K562 (cell line): Measurements from ENCODE around the gene PPP1R13L. TPM values are rescaled to one million over a fixed set of nuclear protein-coding genes. Genes with fewer than 3 reads are reported as not detected.

Experiments used
- ADNP ChIP-seq: fragments of 200-800 bp; sonication (Bioruptor generic); IDR thresholded peaks from 2 replicates; pipeline ENCODE4 v1.6.1; 2016; ENCODE audit warnings: missing genetic modification characterization, missing compliant biosample characterization
- CTBP1 ChIP-seq: fragments of 450-650 bp; IDR thresholded peaks from 2 replicates; pipeline ENCODE4 v1.6.1; 2016; ENCODE audit warnings: borderline replicate concordance
- DPF2 ChIP-seq: fragments of 450-650 bp; IDR thresholded peaks from 2 replicates; pipeline ENCODE4 v1.6.1; 2016
- EP400 ChIP-seq: fragments of 450-650 bp; IDR thresholded peaks from 2 replicates; pipeline ENCODE4 v1.6.1; 2017; ENCODE audit warnings: antibody characterized with exemption, mild to moderate bottlenecking, moderate library complexity
- EWSR1 ChIP-seq: fragments of 450-650 bp; IDR thresholded peaks from 2 replicates; pipeline ENCODE4 v1.6.1; 2018; ENCODE audit warnings: borderline replicate concordance, mild to moderate bottlenecking, low read depth, moderate library complexity; ENCODE audit not compliant: partially characterized antibody
- FOXP1 ChIP-seq: sonication (generic); formaldehyde crosslinking; IDR thresholded peaks from 2 replicates; pipeline ENCODE4 v1.8.0; 2022; ENCODE audit warnings: mild to moderate bottlenecking, missing genetic modification reagents
- HMGN3 ChIP-seq: IDR thresholded peaks from 2 replicates; pipeline ENCODE4 v1.6.1; 2011; ENCODE audit warnings: borderline replicate concordance, low read depth, mild to moderate bottlenecking, mixed read lengths, low read length; ENCODE audit not compliant: insufficient read length; ENCODE audit errors: extremely low read depth
- MYC ChIP-seq, 2 experiments: fragments of 250-450 bp in 1 of 2; sonication (Bioruptor Pico) in 1 of 2; IDR thresholded peaks; 2 replicates each; pipeline versions ENCODE4 v1.5.1 to v1.6.1; 2012 to 2021; ENCODE audit warnings: low read depth in 2 of 2, borderline replicate concordance in 1 of 2, improper control_type of control experiment in 1 of 2, low read length in 1 of 2, mild to moderate bottlenecking in 1 of 2, moderate library complexity in 1 of 2
- NELFE ChIP-seq: IDR thresholded peaks from 2 replicates; pipeline ENCODE4 v1.6.1; 2011; ENCODE audit warnings: mild to moderate bottlenecking; ENCODE audit not compliant: insufficient read depth, insufficient read length
- POLR2AphosphoS2 ChIP-seq: IDR thresholded peaks from 2 replicates; pipeline ENCODE4 v1.6.1; 2012; ENCODE audit warnings: low read length, improper control_type of control experiment
- RFX7 ChIP-seq: fragments of 250-450 bp; sonication (Bioruptor Pico); IDR thresholded peaks from 2 replicates; pipeline ENCODE4 v1.5.1; 2021; ENCODE audit warnings: mild to moderate bottlenecking
- TAF7 ChIP-seq: fragments of 450-650 bp; IDR thresholded peaks from 2 replicates; pipeline ENCODE4 v1.6.1; 2016; ENCODE audit warnings: missing genetic modification characterization, missing compliant biosample characterization
- TCF7 ChIP-seq: sonication (generic); IDR thresholded peaks from 2 replicates; pipeline ENCODE4 v1.6.1; 2016; ENCODE audit warnings: antibody characterized with exemption, borderline replicate concordance
- U2AF2 ChIP-seq: fragments of 200-400 bp; formaldehyde crosslinking; optimal IDR thresholded peaks from 2 replicates; pipeline ENCODE3; 2017; ENCODE audit warnings: low read depth, mild to moderate bottlenecking, low read length
- ZKSCAN1 ChIP-seq: fragments of 150-350 bp; IDR thresholded peaks from 2 replicates; pipeline ENCODE4 v1.6.1; 2016; ENCODE audit warnings: low read depth, low read length
- ZNF347 ChIP-seq: fragments of 450-650 bp; formaldehyde crosslinking; IDR thresholded peaks from 2 replicates; pipeline ENCODE4 v1.4.0; 2020; ENCODE audit warnings: low read depth, mild to moderate bottlenecking, moderate library complexity
- polyA plus RNA-seq, 8 experiments: library from polyadenylated mRNA; depleted of rRNA in 4 of 8; stranded (reverse) in 5 of 8; unstranded in 3 of 8; fragments of >200 nt; fragmentation: Nextera tagmentation in 2 of 8; fragmentation: Illumina TruSeq in 1 of 8; extraction: Ambion mirVana in 2 of 8; extraction: Trizol in 1 of 8; gene quantifications; 2 replicates each; pipeline versions ENCODE4 v1.2.1 to v1.2.3, GENCODE V29; 2011 to 2014; ENCODE audit warnings: inconsistent platforms in 1 of 8, missing spikeins in 1 of 8
- total RNA-seq, 7 experiments: library from RNA; depleted of rRNA in 6 of 7; stranded (reverse); fragments of >200 nt in 6 of 7; fragmentation: Illumina TruSeq in 2 of 7; extraction: Trizol in 2 of 7; gene quantifications; 2 replicates each; pipeline versions ENCODE4 v1.2.1 to v1.2.3, GENCODE V29; 2011 to 2021; ENCODE audit warnings: low replicate concordance in 1 of 7
- TF ChIP-seq, protein P1 (sequence below): fragments of 450-650 bp; conservative IDR thresholded peaks from 2 replicates; pipeline ENCODE4 v1.6.1; 2016; ENCODE audit warnings: missing genetic modification characterization, low read depth, mild to moderate bottlenecking, control low read depth, missing compliant biosample characterization
- TF ChIP-seq, protein P2 (sequence below): sonication (generic); formaldehyde crosslinking; IDR thresholded peaks from 2 replicates; pipeline ENCODE4 v1.5.0; 2020; ENCODE audit warnings: missing genetic modification reagents
- TF ChIP-seq, protein P3 (sequence below): fragments of 450-650 bp; formaldehyde crosslinking; IDR thresholded peaks from 2 replicates; pipeline ENCODE4 v1.4.0; 2020; ENCODE audit warnings: mild to moderate bottlenecking
- TF ChIP-seq, protein P4 (sequence below): fragments of 250-450 bp; sonication (Bioruptor Pico); IDR thresholded peaks from 2 replicates; pipeline ENCODE4 v1.5.1; 2021; ENCODE audit warnings: mild to moderate bottlenecking
- TF ChIP-seq, protein P5 (sequence below): sonication (generic); formaldehyde crosslinking; IDR thresholded peaks from 2 replicates; pipeline ENCODE4 v1.8.1; 2023; ENCODE audit warnings: mild to moderate bottlenecking, missing genetic modification reagents

The PPP1R13L gene
- total and polyA plus RNA-seq, 9 of the 15 experiments (the other 6 are each of a cell fraction or from before 2014, with no cell fraction given): 0.32 to 6.7 (median 2.0) TPM

DNA sequence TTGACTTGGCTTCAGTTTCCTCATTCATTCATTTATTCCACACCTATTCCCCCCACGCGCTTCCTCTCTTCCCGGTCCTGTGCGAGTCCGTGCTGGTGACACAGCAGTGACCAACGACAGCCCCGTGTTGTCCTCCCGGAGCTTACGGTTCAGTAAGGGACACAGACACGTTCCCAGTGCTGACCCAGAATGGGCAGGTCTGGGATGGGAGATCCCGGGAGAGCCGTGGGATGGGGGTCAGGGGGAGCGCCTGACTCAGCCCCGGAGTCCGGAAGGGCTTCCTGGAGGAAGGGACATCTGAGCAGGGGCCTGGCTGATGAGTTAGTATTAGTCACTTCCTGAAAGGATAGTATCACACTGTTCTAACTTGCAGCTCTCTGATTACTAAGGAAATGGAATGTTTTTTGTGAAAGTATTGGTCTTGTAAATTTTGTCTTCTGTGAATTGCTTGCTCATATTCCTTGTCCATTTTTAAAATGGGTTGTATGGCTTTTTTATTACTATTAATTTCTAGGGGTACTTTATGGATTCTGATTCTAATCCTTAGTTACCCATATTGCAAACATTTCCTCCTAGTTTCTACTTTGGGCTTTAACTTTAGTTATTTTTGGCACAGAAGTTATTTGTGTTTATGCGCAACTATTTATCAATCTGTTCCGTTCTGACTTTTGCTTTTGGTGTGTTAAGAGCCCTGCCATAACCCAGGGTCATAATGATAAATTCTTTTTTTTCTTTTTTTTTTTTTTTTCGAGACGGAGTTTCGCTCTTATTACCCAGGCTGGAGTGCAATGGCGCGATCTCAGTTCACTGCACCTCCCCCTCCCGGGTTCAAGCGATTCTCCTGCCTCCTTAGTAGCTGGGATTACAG lies 19.6 kb upstream of the PPP1R13L start (continued):
- TF ChIP-seq, protein P1, sequence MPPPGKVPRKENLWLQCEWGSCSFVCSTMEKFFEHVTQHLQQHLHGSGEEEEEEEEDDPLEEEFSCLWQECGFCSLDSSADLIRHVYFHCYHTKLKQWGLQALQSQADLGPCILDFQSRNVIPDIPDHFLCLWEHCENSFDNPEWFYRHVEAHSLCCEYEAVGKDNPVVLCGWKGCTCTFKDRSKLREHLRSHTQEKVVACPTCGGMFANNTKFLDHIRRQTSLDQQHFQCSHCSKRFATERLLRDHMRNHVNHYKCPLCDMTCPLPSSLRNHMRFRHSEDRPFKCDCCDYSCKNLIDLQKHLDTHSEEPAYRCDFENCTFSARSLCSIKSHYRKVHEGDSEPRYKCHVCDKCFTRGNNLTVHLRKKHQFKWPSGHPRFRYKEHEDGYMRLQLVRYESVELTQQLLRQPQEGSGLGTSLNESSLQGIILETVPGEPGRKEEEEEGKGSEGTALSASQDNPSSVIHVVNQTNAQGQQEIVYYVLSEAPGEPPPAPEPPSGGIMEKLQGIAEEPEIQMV: 0 out of 2 replicates have a peak, but pooled peaks have one; percentile 62
- no peak for TF ChIP-seq NELFE
- TF ChIP-seq ADNP: peak; percentile 78
- no peak for TF ChIP-seq MYC (IDR thresholded peaks at IDR 0.05; ENCODE audit: low read depth, low read length)
- no peak for TF ChIP-seq MYC (CRISPR knock-in tag; IDR thresholded peaks at IDR 0.05; ENCODE audit: borderline replicate concordance, low read depth)
- TF ChIP-seq, protein P2, sequence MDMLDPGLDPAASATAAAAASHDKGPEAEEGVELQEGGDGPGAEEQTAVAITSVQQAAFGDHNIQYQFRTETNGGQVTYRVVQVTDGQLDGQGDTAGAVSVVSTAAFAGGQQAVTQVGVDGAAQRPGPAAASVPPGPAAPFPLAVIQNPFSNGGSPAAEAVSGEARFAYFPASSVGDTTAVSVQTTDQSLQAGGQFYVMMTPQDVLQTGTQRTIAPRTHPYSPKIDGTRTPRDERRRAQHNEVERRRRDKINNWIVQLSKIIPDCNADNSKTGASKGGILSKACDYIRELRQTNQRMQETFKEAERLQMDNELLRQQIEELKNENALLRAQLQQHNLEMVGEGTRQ (CRISPR knock-in tag): no peak
- TF ChIP-seq EWSR1: no peak
- TF ChIP-seq, protein P3, sequence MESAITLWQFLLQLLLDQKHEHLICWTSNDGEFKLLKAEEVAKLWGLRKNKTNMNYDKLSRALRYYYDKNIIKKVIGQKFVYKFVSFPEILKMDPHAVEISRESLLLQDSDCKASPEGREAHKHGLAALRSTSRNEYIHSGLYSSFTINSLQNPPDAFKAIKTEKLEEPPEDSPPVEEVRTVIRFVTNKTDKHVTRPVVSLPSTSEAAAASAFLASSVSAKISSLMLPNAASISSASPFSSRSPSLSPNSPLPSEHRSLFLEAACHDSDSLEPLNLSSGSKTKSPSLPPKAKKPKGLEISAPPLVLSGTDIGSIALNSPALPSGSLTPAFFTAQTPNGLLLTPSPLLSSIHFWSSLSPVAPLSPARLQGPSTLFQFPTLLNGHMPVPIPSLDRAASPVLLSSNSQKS (CRISPR knock-in tag): no peak
- no peak for TF ChIP-seq TAF7 (tag)
- TF ChIP-seq, protein P4, sequence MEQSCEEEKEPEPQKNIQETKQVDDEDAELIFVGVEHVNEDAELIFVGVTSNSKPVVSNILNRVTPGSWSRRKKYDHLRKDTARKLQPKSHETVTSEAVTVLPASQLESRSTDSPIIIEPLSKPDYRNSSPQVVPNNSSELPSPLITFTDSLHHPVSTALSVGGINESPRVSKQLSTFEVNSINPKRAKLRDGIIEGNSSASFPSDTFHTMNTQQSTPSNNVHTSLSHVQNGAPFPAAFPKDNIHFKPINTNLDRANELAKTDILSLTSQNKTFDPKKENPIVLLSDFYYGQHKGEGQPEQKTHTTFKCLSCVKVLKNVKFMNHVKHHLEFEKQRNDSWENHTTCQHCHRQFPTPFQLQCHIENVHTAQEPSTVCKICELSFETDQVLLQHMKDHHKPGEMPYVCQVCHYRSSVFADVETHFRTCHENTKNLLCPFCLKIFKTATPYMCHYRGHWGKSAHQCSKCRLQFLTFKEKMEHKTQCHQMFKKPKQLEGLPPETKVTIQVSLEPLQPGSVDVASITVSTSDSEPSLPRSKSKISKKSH: no peak
- no peak for TF ChIP-seq EP400
- no peak for TF ChIP-seq FOXP1 (CRISPR knock-in tag)
- peak; percentile 95 for TF ChIP-seq DPF2
- no peak for TF ChIP-seq ZNF347 (CRISPR knock-in tag)
- no peak for TF ChIP-seq CTBP1
- TF ChIP-seq HMGN3: peak; percentile 50
- TF ChIP-seq ZKSCAN1: no peak
- TF ChIP-seq POLR2AphosphoS2: no peak
- no peak for TF ChIP-seq RFX7 (CRISPR knock-in tag)
- TF ChIP-seq TCF7: no peak
- TF ChIP-seq, protein P5, sequence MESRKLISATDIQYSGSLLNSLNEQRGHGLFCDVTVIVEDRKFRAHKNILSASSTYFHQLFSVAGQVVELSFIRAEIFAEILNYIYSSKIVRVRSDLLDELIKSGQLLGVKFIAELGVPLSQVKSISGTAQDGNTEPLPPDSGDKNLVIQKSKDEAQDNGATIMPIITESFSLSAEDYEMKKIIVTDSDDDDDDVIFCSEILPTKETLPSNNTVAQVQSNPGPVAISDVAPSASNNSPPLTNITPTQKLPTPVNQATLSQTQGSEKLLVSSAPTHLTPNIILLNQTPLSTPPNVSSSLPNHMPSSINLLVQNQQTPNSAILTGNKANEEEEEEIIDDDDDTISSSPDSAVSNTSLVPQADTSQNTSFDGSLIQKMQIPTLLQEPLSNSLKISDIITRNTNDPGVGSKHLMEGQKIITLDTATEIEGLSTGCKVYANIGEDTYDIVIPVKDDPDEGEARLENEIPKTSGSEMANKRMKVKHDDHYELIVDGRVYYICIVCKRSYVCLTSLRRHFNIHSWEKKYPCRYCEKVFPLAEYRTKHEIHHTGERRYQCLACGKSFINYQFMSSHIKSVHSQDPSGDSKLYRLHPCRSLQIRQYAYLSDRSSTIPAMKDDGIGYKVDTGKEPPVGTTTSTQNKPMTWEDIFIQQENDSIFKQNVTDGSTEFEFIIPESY: no peak
- TF ChIP-seq U2AF2: no peak
